Rectal smooth muscle tissue (tissue), 1 donor: ENCODE results near the gene MUC5B.

Experiments
- H3K27ac ChIP-seq: one replicate; pipeline ENCODE4 v1.7.0; 2013; ENCODE audit warnings: low read depth, low read length, inconsistent platforms
- H3K27me3 ChIP-seq: one replicate; pipeline ENCODE4 v1.7.0; 2013; ENCODE audit warnings: low read length; ENCODE audit not compliant: control insufficient read depth, insufficient read depth
- H3K36me3 ChIP-seq: one replicate; pipeline ENCODE4 v1.7.0; 2013; ENCODE audit warnings: low read length; ENCODE audit not compliant: control insufficient read depth, insufficient read depth
- H3K4me1 ChIP-seq: one replicate; pipeline ENCODE4 v1.7.0; 2013; ENCODE audit warnings: low read length; ENCODE audit not compliant: control insufficient read depth, insufficient read depth
- H3K4me3 ChIP-seq: one replicate; pipeline ENCODE4 v1.7.0; 2013; ENCODE audit warnings: low read length
- H3K9ac ChIP-seq: one replicate; pipeline ENCODE4 v1.7.0; 2013; ENCODE audit warnings: low read length

MUC5B gene

GRCh38 chr11:1195682-1196515 lies 27.0 kb upstream of the MUC5B start:
- no peak overlapping the region for H3K4me3 ChIP-seq
- H3K9ac ChIP-seq = no peak overlapping the region
- H3K27ac ChIP-seq = no peak overlapping the region
- H3K4me1 ChIP-seq = no peaks in the 10 kb centered on the region
- peaks cover 20% of the 10 kb centered on the region for H3K27me3 ChIP-seq
- no peaks in the 10 kb centered on the region for H3K36me3 ChIP-seq

GRCh38 chr11:1196516-1197391 lies 26.1 kb upstream of the MUC5B start:
- no peaks in the 10 kb centered on the region for H3K36me3 ChIP-seq
- no peak overlapping the region for H3K27ac ChIP-seq
- no peaks in the 10 kb centered on the region for H3K4me1 ChIP-seq
- H3K9ac ChIP-seq = no peak overlapping the region
- peaks cover 20% of the 10 kb centered on the region for H3K27me3 ChIP-seq
- H3K4me3 ChIP-seq = no peak overlapping the region

- H3K4me1 ChIP-seq = no peaks in the 10 kb centered on the region
- H3K4me3 ChIP-seq = no peak overlapping the region
- H3K27ac ChIP-seq = no peak overlapping the region
- no peak overlapping the region for H3K9ac ChIP-seq
- no peaks in the 10 kb centered on the region for H3K36me3 ChIP-seq
- peaks cover 20% of the 10 kb centered on the region for H3K27me3 ChIP-seq
Measured at GRCh38 chr11:1197431-1197885, 25.4 kb upstream of the MUC5B start.

- Histone ChIP-seq H3K27ac (no peak overlapping the region), H3K27me3 (peaks cover 20% of the 10 kb centered on the region)
Measured at GRCh38 chr11:1197886-1198560, 24.8 kb upstream of the MUC5B start.

GRCh38 chr11:1198561-1199240 lies 24.2 kb upstream of the MUC5B start:
- Histone ChIP-seq H3K4me3 (no peak overlapping the region), H3K4me1 (no peaks in the 10 kb centered on the region), H3K9ac (no peak overlapping the region), H3K36me3 (no peaks in the 10 kb centered on the region), H3K27me3 (peaks cover 22% of the 10 kb centered on the region), H3K27ac (no peak overlapping the region)

More at GRCh38 chr11:1197886-1198560, 24.8 kb upstream of the MUC5B start:
- no peak overlapping the region for H3K4me3 ChIP-seq
- no peak overlapping the region for H3K9ac ChIP-seq
- no peaks in the 10 kb centered on the region for H3K4me1 ChIP-seq
- H3K36me3 ChIP-seq = no peaks in the 10 kb centered on the region

GRCh38 chr11:1199241-1199750 lies 23.6 kb upstream of the MUC5B start:
- no peak overlapping the region for H3K27ac ChIP-seq
- H3K4me1 ChIP-seq = no peaks in the 10 kb centered on the region
- no peak overlapping the region for H3K9ac ChIP-seq
- peaks cover 23% of the 10 kb centered on the region for H3K27me3 ChIP-seq
- H3K36me3 ChIP-seq = no peaks in the 10 kb centered on the region
- no peak overlapping the region for H3K4me3 ChIP-seq

- Histone ChIP-seq H3K4me1 (no peaks in the 10 kb centered on the region), H3K4me3 (no peak overlapping the region), H3K27me3 (peaks cover 23% of the 10 kb centered on the region), H3K27ac (no peak overlapping the region), H3K9ac (no peak overlapping the region), H3K36me3 (no peaks in the 10 kb centered on the region)
Measured at GRCh38 chr11:1199751-1200610, 22.9 kb upstream of the MUC5B start.

- no peak overlapping the region for H3K9ac ChIP-seq
- H3K4me3 ChIP-seq = no peak overlapping the region
- no peaks in the 10 kb centered on the region for H3K36me3 ChIP-seq
- H3K27me3 ChIP-seq = peaks cover 23% of the 10 kb centered on the region
- no peaks in the 10 kb centered on the region for H3K4me1 ChIP-seq
- H3K27ac ChIP-seq = no peak overlapping the region
Measured at GRCh38 chr11:1200611-1201191, 22.2 kb upstream of the MUC5B start.

GRCh38 chr11:1201395-1202153 lies 21.3 kb upstream of the MUC5B start:
- H3K27ac ChIP-seq = no peak overlapping the region
- H3K36me3 ChIP-seq = no peaks in the 10 kb centered on the region
- H3K4me1 ChIP-seq = no peaks in the 10 kb centered on the region
- H3K9ac ChIP-seq = no peak overlapping the region
- H3K27me3 ChIP-seq = peaks cover 23% of the 10 kb centered on the region
- H3K4me3 ChIP-seq = no peak overlapping the region

- no peak overlapping the region for H3K4me3 ChIP-seq
- H3K27me3 ChIP-seq = peaks cover 19% of the 10 kb centered on the region
- H3K36me3 ChIP-seq = no peaks in the 10 kb centered on the region
- H3K4me1 ChIP-seq = no peaks in the 10 kb centered on the region
- no peak overlapping the region for H3K9ac ChIP-seq
- no peak overlapping the region for H3K27ac ChIP-seq
Measured at GRCh38 chr11:1202154-1202775, 20.6 kb upstream of the MUC5B start.
